ENCODE data around the gene ACLY. TPM values are rescaled to one million over a fixed set of nuclear protein-coding genes. Genes with fewer than 3 reads are reported as not detected.

Gene ACLY
- total and polyA plus RNA-seq, 10 of the 15 experiments (the other 5 are each of a cell fraction or from before 2014, with no cell fraction given) = 32.6 to 224 (median 114) TPM

DNA sequence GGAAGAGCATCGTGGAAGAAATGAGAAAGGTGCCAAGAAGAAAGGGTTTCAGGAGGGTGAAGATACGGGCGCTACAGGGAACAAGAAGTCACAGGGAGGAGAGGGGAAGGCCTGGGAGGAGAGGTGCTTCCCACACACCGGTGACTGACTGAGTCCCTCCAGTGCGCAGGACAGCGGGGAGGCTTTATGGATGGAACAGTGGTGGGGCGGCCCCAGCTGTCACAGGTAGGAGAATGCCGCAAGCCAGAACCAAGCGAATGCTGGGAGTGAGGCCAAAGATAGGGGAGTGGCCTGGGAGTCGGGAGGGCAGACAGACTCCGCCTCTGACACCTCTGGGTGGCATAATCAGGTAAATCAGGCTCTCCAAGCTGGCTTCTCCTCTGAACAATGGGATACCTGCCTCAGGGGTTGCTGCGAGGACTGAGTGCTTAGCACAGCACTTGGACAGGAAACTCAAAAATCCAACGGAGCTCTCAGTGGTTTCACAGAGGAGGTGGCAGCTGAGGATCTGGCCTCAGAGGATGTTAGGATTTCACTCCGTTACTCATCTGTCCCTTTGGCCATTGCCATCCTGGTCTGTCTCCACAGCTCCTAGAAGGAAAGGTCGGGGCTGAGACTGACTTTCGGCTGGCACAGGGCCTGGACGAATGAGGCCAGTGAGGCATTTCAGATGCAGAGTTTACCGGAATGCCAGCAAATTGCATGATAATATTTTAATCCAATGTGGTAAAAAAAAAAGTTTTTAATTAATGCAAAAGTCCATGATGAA, 47.1 kb upstream of the ACLY start (continued):
- TF ChIP-seq, protein P1, sequence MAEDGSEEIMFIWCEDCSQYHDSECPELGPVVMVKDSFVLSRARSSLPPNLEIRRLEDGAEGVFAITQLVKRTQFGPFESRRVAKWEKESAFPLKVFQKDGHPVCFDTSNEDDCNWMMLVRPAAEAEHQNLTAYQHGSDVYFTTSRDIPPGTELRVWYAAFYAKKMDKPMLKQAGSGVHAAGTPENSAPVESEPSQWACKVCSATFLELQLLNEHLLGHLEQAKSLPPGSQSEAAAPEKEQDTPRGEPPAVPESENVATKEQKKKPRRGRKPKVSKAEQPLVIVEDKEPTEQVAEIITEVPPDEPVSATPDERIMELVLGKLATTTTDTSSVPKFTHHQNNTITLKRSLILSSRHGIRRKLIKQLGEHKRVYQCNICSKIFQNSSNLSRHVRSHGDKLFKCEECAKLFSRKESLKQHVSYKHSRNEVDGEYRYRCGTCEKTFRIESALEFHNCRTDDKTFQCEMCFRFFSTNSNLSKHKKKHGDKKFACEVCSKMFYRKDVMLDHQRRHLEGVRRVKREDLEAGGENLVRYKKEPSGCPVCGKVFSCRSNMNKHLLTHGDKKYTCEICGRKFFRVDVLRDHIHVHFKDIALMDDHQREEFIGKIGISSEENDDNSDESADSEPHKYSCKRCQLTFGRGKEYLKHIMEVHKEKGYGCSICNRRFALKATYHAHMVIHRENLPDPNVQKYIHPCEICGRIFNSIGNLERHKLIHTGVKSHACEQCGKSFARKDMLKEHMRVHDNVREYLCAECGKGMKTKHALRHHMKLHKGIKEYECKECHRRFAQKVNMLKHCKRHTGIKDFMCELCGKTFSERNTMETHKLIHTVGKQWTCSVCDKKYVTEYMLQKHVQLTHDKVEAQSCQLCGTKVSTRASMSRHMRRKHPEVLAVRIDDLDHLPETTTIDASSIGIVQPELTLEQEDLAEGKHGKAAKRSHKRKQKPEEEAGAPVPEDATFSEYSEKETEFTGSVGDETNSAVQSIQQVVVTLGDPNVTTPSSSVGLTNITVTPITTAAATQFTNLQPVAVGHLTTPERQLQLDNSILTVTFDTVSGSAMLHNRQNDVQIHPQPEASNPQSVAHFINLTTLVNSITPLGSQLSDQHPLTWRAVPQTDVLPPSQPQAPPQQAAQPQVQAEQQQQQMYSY (CRISPR knock-in tag; IDR thresholded peaks at IDR 0.05) = no peak
- no peak for TF ChIP-seq BMI1 (IDR thresholded peaks at IDR 0.05; ENCODE audit: borderline replicate concordance)
- no peak for TF ChIP-seq ATF7 (IDR thresholded peaks at IDR 0.05; ENCODE audit: low read depth)
- no peak for TF ChIP-seq SIN3A (IDR thresholded peaks at IDR 0.05; ENCODE audit: low read depth, low read length)
- no peak for TF ChIP-seq KAT2A (conservative IDR thresholded peaks at IDR 0.05; ENCODE audit: control insufficient read depth, low read depth, low read length)
- TF ChIP-seq, protein P2, sequence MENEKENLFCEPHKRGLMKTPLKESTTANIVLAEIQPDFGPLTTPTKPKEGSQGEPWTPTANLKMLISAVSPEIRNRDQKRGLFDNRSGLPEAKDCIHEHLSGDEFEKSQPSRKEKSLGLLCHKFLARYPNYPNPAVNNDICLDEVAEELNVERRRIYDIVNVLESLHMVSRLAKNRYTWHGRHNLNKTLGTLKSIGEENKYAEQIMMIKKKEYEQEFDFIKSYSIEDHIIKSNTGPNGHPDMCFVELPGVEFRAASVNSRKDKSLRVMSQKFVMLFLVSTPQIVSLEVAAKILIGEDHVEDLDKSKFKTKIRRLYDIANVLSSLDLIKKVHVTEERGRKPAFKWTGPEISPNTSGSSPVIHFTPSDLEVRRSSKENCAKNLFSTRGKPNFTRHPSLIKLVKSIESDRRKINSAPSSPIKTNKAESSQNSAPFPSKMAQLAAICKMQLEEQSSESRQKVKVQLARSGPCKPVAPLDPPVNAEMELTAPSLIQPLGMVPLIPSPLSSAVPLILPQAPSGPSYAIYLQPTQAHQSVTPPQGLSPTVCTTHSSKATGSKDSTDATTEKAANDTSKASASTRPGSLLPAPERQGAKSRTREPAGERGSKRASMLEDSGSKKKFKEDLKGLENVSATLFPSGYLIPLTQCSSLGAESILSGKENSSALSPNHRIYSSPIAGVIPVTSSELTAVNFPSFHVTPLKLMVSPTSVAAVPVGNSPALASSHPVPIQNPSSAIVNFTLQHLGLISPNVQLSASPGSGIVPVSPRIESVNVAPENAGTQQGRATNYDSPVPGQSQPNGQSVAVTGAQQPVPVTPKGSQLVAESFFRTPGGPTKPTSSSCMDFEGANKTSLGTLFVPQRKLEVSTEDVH (IDR thresholded peaks at IDR 0.05; ENCODE audit: low read depth, partially characterized antibody) = no peak
- TF ChIP-seq MEF2A (IDR thresholded peaks at IDR 0.05; ENCODE audit: insufficient read depth, low read depth, low read length) = no peak
- TF ChIP-seq, protein P3, sequence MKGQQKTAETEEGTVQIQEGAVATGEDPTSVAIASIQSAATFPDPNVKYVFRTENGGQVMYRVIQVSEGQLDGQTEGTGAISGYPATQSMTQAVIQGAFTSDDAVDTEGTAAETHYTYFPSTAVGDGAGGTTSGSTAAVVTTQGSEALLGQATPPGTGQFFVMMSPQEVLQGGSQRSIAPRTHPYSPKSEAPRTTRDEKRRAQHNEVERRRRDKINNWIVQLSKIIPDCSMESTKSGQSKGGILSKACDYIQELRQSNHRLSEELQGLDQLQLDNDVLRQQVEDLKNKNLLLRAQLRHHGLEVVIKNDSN (IDR thresholded peaks at IDR 0.05; ENCODE audit: borderline replicate concordance, extremely low read length, insufficient read depth, low read depth, low read length) = no peak
- TF ChIP-seq NFYA (IDR thresholded peaks at IDR 0.05; ENCODE audit: borderline replicate concordance, low read depth, low read length) = no peak
- TF ChIP-seq ZBED1 (IDR thresholded peaks at IDR 0.05; ENCODE audit: borderline replicate concordance) = no peak
- no peak for TF ChIP-seq SMC3 (IDR thresholded peaks at IDR 0.05; ENCODE audit: borderline replicate concordance, low read length)
- TF ChIP-seq, protein P4, sequence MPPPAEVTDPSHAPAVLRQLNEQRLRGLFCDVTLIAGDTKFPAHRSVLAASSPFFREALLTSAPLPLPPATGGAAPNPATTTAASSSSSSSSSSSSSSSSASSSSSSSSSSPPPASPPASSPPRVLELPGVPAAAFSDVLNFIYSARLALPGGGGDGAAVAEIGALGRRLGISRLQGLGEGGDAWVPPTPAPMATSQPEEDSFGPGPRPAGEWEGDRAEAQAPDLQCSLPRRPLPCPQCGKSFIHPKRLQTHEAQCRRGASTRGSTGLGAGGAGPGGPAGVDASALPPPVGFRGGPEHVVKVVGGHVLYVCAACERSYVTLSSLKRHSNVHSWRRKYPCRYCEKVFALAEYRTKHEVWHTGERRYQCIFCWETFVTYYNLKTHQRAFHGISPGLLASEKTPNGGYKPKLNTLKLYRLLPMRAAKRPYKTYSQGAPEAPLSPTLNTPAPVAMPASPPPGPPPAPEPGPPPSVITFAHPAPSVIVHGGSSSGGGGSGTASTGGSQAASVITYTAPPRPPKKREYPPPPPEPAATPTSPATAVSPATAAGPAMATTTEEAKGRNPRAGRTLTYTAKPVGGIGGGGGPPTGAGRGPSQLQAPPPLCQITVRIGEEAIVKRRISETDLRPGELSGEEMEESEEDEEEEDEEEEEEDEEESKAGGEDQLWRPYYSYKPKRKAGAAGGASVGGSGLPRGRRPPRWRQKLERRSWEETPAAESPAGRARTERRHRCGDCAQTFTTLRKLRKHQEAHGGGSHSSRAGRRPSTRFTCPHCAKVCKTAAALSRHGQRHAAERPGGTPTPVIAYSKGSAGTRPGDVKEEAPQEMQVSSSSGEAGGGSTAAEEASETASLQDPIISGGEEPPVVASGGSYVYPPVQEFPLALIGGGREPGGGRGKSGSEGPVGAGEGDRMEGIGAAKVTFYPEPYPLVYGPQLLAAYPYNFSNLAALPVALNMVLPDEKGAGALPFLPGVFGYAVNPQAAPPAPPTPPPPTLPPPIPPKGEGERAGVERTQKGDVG (CRISPR knock-in tag; IDR thresholded peaks at IDR 0.05) = no peak
- TF ChIP-seq MTA3 (IDR thresholded peaks at IDR 0.05; ENCODE audit: borderline replicate concordance, low read length) = peak; percentile 26; the same call in 1 of the 2 replicates
- no peak for TF ChIP-seq JUNB (IDR thresholded peaks at IDR 0.05)
- TF ChIP-seq SMARCA5 (IDR thresholded peaks at IDR 0.05) = no peak
- TF ChIP-seq KLF5 (IDR thresholded peaks at IDR 0.05; ENCODE audit: partially characterized antibody) = no peak
- peak; percentile 46; the same call in 1 of the 2 replicates for TF ChIP-seq IKZF1 (conservative IDR thresholded peaks at IDR 0.05)
- TF ChIP-seq ZSCAN29 (IDR thresholded peaks at IDR 0.05) = no peak
- TF ChIP-seq YY1 (IDR thresholded peaks at IDR 0.05; ENCODE audit: low read depth, low read length) = no peak
- TF ChIP-seq RUNX3 (IDR thresholded peaks at IDR 0.05; ENCODE audit: low read length) = 0 out of 2 replicates have a peak, but pooled peaks have one; percentile 7

Data from GM12878 (cell line).